ENCODE results near the gene SPECC1L.

SPECC1L gene

GRCh38 chr22:24380220-24380904 lies 109.7 kb downstream of the SPECC1L start:
- Mint-ChIP-seq H3K36me3 (peaks cover 31% of the 10 kb centered on the region), H3K27ac (no peak overlapping the region)
- ATAC-seq: no peak

GRCh38 chr22:24380905-24381230 lies 110.2 kb downstream of the SPECC1L start:
- no peaks in the 10 kb centered on the region for H3K4me1 Mint-ChIP-seq
- ATAC-seq: no peak
- H3K27me3 Mint-ChIP-seq: no peaks in the 10 kb centered on the region
- H3K27ac Mint-ChIP-seq: no peak overlapping the region
- no peaks in the 10 kb centered on the region for H3K9me3 Mint-ChIP-seq
- peaks cover 31% of the 10 kb centered on the region for H3K36me3 Mint-ChIP-seq
- no peak overlapping the region for H3K4me3 Mint-ChIP-seq

More at GRCh38 chr22:24380220-24380904, 109.7 kb downstream of the SPECC1L start:
- no peaks in the 10 kb centered on the region for H3K27me3 Mint-ChIP-seq
- H3K4me3 Mint-ChIP-seq: no peak overlapping the region
- no peaks in the 10 kb centered on the region for H3K4me1 Mint-ChIP-seq
- no peaks in the 10 kb centered on the region for H3K9me3 Mint-ChIP-seq

- Mint-ChIP-seq H3K36me3 (peaks cover 33% of the 10 kb centered on the region), H3K27me3 (no peaks in the 10 kb centered on the region), H3K27ac (no peak overlapping the region), H3K4me1 (no peaks in the 10 kb centered on the region), H3K4me3 (no peak overlapping the region), H3K9me3 (no peaks in the 10 kb centered on the region)
- ATAC-seq: no peak
Observed at GRCh38 chr22:24383061-24383460, 112.4 kb downstream of the SPECC1L start.

- Mint-ChIP-seq H3K9me3 (no peaks in the 10 kb centered on the region), H3K27ac (no peak overlapping the region), H3K4me3 (no peak overlapping the region), H3K4me1 (no peaks in the 10 kb centered on the region), H3K36me3 (peaks cover 36% of the 10 kb centered on the region), H3K27me3 (no peaks in the 10 kb centered on the region)
- no peak for ATAC-seq
Observed at GRCh38 chr22:24384131-24384530, 113.5 kb downstream of the SPECC1L start.

- Mint-ChIP-seq H3K27me3 (no peaks in the 10 kb centered on the region), H3K9me3 (no peaks in the 10 kb centered on the region), H3K36me3 (peaks cover 26% of the 10 kb centered on the region), H3K4me1 (no peaks in the 10 kb centered on the region), H3K4me3 (no peak overlapping the region), H3K27ac (no peak overlapping the region)
- ATAC-seq: no peak
Observed at GRCh38 chr22:24386937-24387471, 116.4 kb downstream of the SPECC1L start.

GRCh38 chr22:24389680-24390079 lies 119.0 kb downstream of the SPECC1L start:
- Mint-ChIP-seq H3K27ac (no peak overlapping the region), H3K4me1 (no peaks in the 10 kb centered on the region), H3K4me3 (no peak overlapping the region), H3K27me3 (no peaks in the 10 kb centered on the region), H3K36me3 (peaks cover 24% of the 10 kb centered on the region), H3K9me3 (no peaks in the 10 kb centered on the region)
- no peak for ATAC-seq

GRCh38 chr22:24390156-24390555 lies 119.5 kb downstream of the SPECC1L start:
- H3K36me3 Mint-ChIP-seq: peaks cover 27% of the 10 kb centered on the region
- H3K27me3 Mint-ChIP-seq: no peaks in the 10 kb centered on the region
- H3K4me1 Mint-ChIP-seq: no peaks in the 10 kb centered on the region
- H3K4me3 Mint-ChIP-seq: no peak overlapping the region
- H3K27ac Mint-ChIP-seq: no peak overlapping the region
- no peak for ATAC-seq
- no peaks in the 10 kb centered on the region for H3K9me3 Mint-ChIP-seq

GRCh38 chr22:24390576-24390975 lies 119.9 kb downstream of the SPECC1L start:
- Mint-ChIP-seq H3K4me1 (no peaks in the 10 kb centered on the region), H3K27ac (no peak overlapping the region), H3K36me3 (peaks cover 31% of the 10 kb centered on the region), H3K4me3 (no peak overlapping the region), H3K27me3 (no peaks in the 10 kb centered on the region), H3K9me3 (no peaks in the 10 kb centered on the region)
- ATAC-seq: no peak

- no peak for ATAC-seq
- Mint-ChIP-seq H3K27ac (no peak overlapping the region), H3K9me3 (no peaks in the 10 kb centered on the region), H3K27me3 (no peaks in the 10 kb centered on the region), H3K36me3 (peaks cover 26% of the 10 kb centered on the region), H3K4me1 (no peaks in the 10 kb centered on the region), H3K4me3 (no peak overlapping the region)
Observed at GRCh38 chr22:24391836-24392217, 121.2 kb downstream of the SPECC1L start.

- Mint-ChIP-seq H3K4me3 (no peak overlapping the region), H3K27ac (no peak overlapping the region), H3K27me3 (no peaks in the 10 kb centered on the region), H3K9me3 (no peaks in the 10 kb centered on the region), H3K36me3 (peaks cover 21% of the 10 kb centered on the region), H3K4me1 (no peaks in the 10 kb centered on the region)
- ATAC-seq: no peak
Observed at GRCh38 chr22:24392218-24392931, 121.7 kb downstream of the SPECC1L start.

GRCh38 chr22:24393012-24393559 lies 122.5 kb downstream of the SPECC1L start:
- Mint-ChIP-seq H3K27ac (no peak overlapping the region), H3K4me3 (no peak overlapping the region), H3K4me1 (peaks cover 4% of the 10 kb centered on the region)

GRCh38 chr22:24393848-24394247 lies 123.2 kb downstream of the SPECC1L start:
- no peak overlapping the region for H3K27ac Mint-ChIP-seq
- no peak for ATAC-seq
- H3K9me3 Mint-ChIP-seq: no peaks in the 10 kb centered on the region
- no peaks in the 10 kb centered on the region for H3K27me3 Mint-ChIP-seq
- H3K36me3 Mint-ChIP-seq: peaks cover 29% of the 10 kb centered on the region
- no peak overlapping the region for H3K4me3 Mint-ChIP-seq
- H3K4me1 Mint-ChIP-seq: peaks cover 12% of the 10 kb centered on the region

More at GRCh38 chr22:24393012-24393559, 122.5 kb downstream of the SPECC1L start:
- Mint-ChIP-seq H3K9me3 (no peaks in the 10 kb centered on the region), H3K27me3 (no peaks in the 10 kb centered on the region), H3K36me3 (peaks cover 25% of the 10 kb centered on the region)
- ATAC-seq: no peak

- no peak overlapping the region for H3K27ac Mint-ChIP-seq
- peaks cover 33% of the 10 kb centered on the region for H3K36me3 Mint-ChIP-seq
- no peaks in the 10 kb centered on the region for H3K9me3 Mint-ChIP-seq
- peaks cover 16% of the 10 kb centered on the region for H3K4me1 Mint-ChIP-seq
- H3K4me3 Mint-ChIP-seq: no peak overlapping the region
- no peak for ATAC-seq
- no peaks in the 10 kb centered on the region for H3K27me3 Mint-ChIP-seq
Observed at GRCh38 chr22:24394254-24394653, 123.6 kb downstream of the SPECC1L start.

- ATAC-seq: no peak
- no peaks in the 10 kb centered on the region for H3K9me3 Mint-ChIP-seq
- peaks cover 30% of the 10 kb centered on the region for H3K36me3 Mint-ChIP-seq
- peak overlapping the region; percentile 76 for H3K27ac Mint-ChIP-seq
- no peaks in the 10 kb centered on the region for H3K27me3 Mint-ChIP-seq
- peaks cover 56% of the 10 kb centered on the region for H3K4me1 Mint-ChIP-seq
- H3K4me3 Mint-ChIP-seq: no peak overlapping the region
Observed at GRCh38 chr22:24398409-24398808, 127.8 kb downstream of the SPECC1L start.

- H3K4me1 Mint-ChIP-seq: peaks cover 74% of the 10 kb centered on the region
- H3K27me3 Mint-ChIP-seq: no peaks in the 10 kb centered on the region
- peak overlapping the region; percentile 77 for H3K4me3 Mint-ChIP-seq
- no peak for ATAC-seq
- H3K36me3 Mint-ChIP-seq: peaks cover 44% of the 10 kb centered on the region
- peak overlapping the region; percentile 84 for H3K27ac Mint-ChIP-seq
- H3K9me3 Mint-ChIP-seq: no peaks in the 10 kb centered on the region
Observed at GRCh38 chr22:24400034-24400725, 129.5 kb downstream of the SPECC1L start.

Measured in stimulated activated memory B cell treated with anti-CD40 and anti-IgM and Interleukin-4, amounts not matched to agents 10 μg/mL and 1 μg/mL and 100 μg/mL, for 72 hours (primary cell).